ENCODE results near the gene ABTB2. TPM values are rescaled to one million over a fixed set of nuclear protein-coding genes. Genes with fewer than 3 reads are reported as not detected.

The ABTB2 gene
- polyA plus RNA-seq, 2 of the 4 experiments (the other 2 are of a cell fraction): 8.9 to 15.4 TPM

GRCh38 chr11:34358258-34358727 is 483 bp upstream of the ABTB2 start:
- peaks cover 30% of the 10 kb centered on the region for H3K4me1 ChIP-seq
- ATAC-seq (peak; percentile 58 to 69), DNase-seq (ENCODE audit: low read depth in 1 of 2, low spot score in 1 of 2) (peak; percentile 71 to 82), FAIRE-seq (no peak)
- ChIA-PET CTCF (interaction anchor here (0.7 to 7.7 kb wide), 38 partner anchors 13 to 528 kb away, joined by 3 to 170 read pairs (median 4); no protein-coding TSS in a partner anchor), POLR2A (interaction anchor here (0.6 to 2.7 kb wide), 23 partner anchors 8 to 561 kb away, joined by 3 to 58 read pairs (median 5); partner anchors contain the start of gene NAT10)
- H3K4me2 ChIP-seq: peak overlapping the region; percentile 98
- H3K4me3 ChIP-seq: peak overlapping the region; percentile 79
- under 1% methylated on average over 23 of the region's 25 CpGs for WGBS (ENCODE audit: missing lambda C conversion rate)
- peak overlapping the region; percentile 76 to 89 for H3K27ac ChIP-seq
- no peak for TF ChIP-seq HOXB5 (CRISPR knock-in tag; IDR thresholded peaks at IDR 0.05)
- TF ChIP-seq CHD2 (IDR thresholded peaks at IDR 0.05; ENCODE audit: low read length, partially characterized antibody): peak; percentile 50
- TF ChIP-seq KDM1A (IDR thresholded peaks at IDR 0.05; ENCODE audit: low read depth): 0 out of 2 replicates have a peak, but pooled peaks have one; percentile 17
- TF ChIP-seq E2F6 (IDR thresholded peaks at IDR 0.05; ENCODE audit: borderline replicate concordance, low read depth): 0 out of 2 replicates have a peak, but pooled peaks have one; percentile 9
- no peak for TF ChIP-seq NFE2L2 (conservative IDR thresholded peaks at IDR 0.05; ENCODE audit: low read length)
- TF ChIP-seq RARB (CRISPR knock-in tag; IDR thresholded peaks at IDR 0.05): no peak
- TF ChIP-seq RFX5 (IDR thresholded peaks at IDR 0.05): no peak
- TF ChIP-seq GATA3 (IDR thresholded peaks at IDR 0.05; ENCODE audit: borderline replicate concordance): no peak
- TF ChIP-seq SMC3 (IDR thresholded peaks at IDR 0.05): peak; percentile 41; the same call in 2 of the 3 replicates
- H3K9me3 ChIP-seq: no peaks in the 10 kb centered on the region

- peaks cover 36% of the 10 kb centered on the region for H3K4me1 ChIP-seq
- peak overlapping the region; percentile 79 for H3K4me3 ChIP-seq
- 0% methylated on average over 20 of the region's 83 CpGs for WGBS (ENCODE audit: missing lambda C conversion rate)
- H3K9me3 ChIP-seq: no peaks in the 10 kb centered on the region
- DNase-seq (ENCODE audit: low read depth in 1 of 2, low spot score in 1 of 2) (peak in 1 of 2 experiments; percentile 60), ATAC-seq (peak; percentile 45 to 48), FAIRE-seq (no peak)
- ChIA-PET CTCF (interaction anchor here (0.6 to 7.7 kb wide), 41 partner anchors 11 to 505 kb away, joined by 3 to 170 read pairs (median 4); no protein-coding TSS in a partner anchor), POLR2A (interaction anchor here (0.9 to 2.7 kb wide), 15 partner anchors 11 to 252 kb away, joined by 3 to 58 read pairs (median 6); partner anchors contain the start of gene NAT10)
- peak overlapping the region; percentile 79 to 91 for H3K27ac ChIP-seq
- peak overlapping the region; percentile 89 for H3K4me2 ChIP-seq
- no peak for TF ChIP-seq NR3C1 (IDR thresholded peaks at IDR 0.05)
- TF ChIP-seq RAD21 (conservative IDR thresholded peaks at IDR 0.05 in 1 of 2, IDR thresholded peaks at IDR 0.05 in 1 of 2): peak; percentile 1 to 21; a peak in 2 of 5 replicates
- TF ChIP-seq MAX (IDR thresholded peaks at IDR 0.05): peak; percentile 66
Observed at GRCh38 chr11:34356913-34357700, 703 bp downstream of the ABTB2 start.

GRCh38 chr11:34356576-34356912 is 1.3 kb downstream of the ABTB2 start:
- WGBS (ENCODE audit: missing lambda C conversion rate): 7% methylated on average over 5 of the region's 19 CpGs
- DNase-seq (ENCODE audit: low read depth in 1 of 2, low spot score in 1 of 2) (peak in 1 of 2 experiments; percentile 62), FAIRE-seq (no peak), ATAC-seq (peak; percentile 3 to 24; a peak in 4 of 6 replicates)
- H3K27ac ChIP-seq: peak overlapping the region; percentile 79 to 91
- peaks cover 42% of the 10 kb centered on the region for H3K4me1 ChIP-seq
- POLR2A ChIA-PET: interaction anchor here (0.7 to 2.7 kb wide), 11 partner anchors 10 to 251 kb away, joined by 3 to 58 read pairs (median 8); partner anchors contain the start of gene NAT10
- H3K4me3 ChIP-seq: peak overlapping the region; percentile 79
- TF ChIP-seq NR3C1 (IDR thresholded peaks at IDR 0.05) (no peak), EHF (CRISPR knock-in tag; IDR thresholded peaks at IDR 0.05) (no peak), HEYL (CRISPR knock-in tag; IDR thresholded peaks at IDR 0.05) (no peak), ZNF302 (CRISPR knock-in tag; IDR thresholded peaks at IDR 0.05) (no peak), SMC3 (IDR thresholded peaks at IDR 0.05) (0 out of 3 replicates have a peak, but pooled peaks have one; percentile 2)
- CTCF ChIA-PET: interaction anchor here (0.9 to 7.7 kb wide), 24 partner anchors 11 to 359 kb away, joined by 3 to 170 read pairs (median 6); no protein-coding TSS in a partner anchor
- peak overlapping the region; percentile 89 for H3K4me2 ChIP-seq
- H3K9me3 ChIP-seq: no peaks in the 10 kb centered on the region

- H3K9me3 ChIP-seq: no peaks in the 10 kb centered on the region
- H3K27ac ChIP-seq: peak overlapping the region; percentile 79 to 91
- TF ChIP-seq RAD21 (conservative IDR thresholded peaks at IDR 0.05 in 1 of 2, IDR thresholded peaks at IDR 0.05 in 1 of 2) (peak in 1 of 2 experiments; percentile 23; a peak in 3 of 5 replicates), SMC3 (IDR thresholded peaks at IDR 0.05) (peak; percentile 4; the same call in 1 of the 3 replicates), CTCF (IDR thresholded peaks at IDR 0.05) (peak; percentile 20; the same call in 1 of the 3 replicates), HES2 (IDR thresholded peaks at IDR 0.05) (no peak)
- peak overlapping the region; percentile 79 for H3K4me3 ChIP-seq
- no peak for DNase-seq (ENCODE audit: low read depth in 1 of 2, low spot score in 1 of 2)
- no peak for FAIRE-seq
- POLR2A ChIA-PET: interaction anchor here (0.7 to 2.7 kb wide), 3 partner anchors 10 to 182 kb away, joined by 3 to 58 read pairs (median 16); no protein-coding TSS in a partner anchor
- 45% methylated on average over 7 of the region's 7 CpGs for WGBS (ENCODE audit: missing lambda C conversion rate)
- peaks cover 46% of the 10 kb centered on the region for H3K4me1 ChIP-seq
- no peak for ATAC-seq
- CTCF ChIA-PET: interaction anchor here (0.9 to 7.7 kb wide), 18 partner anchors 10 to 206 kb away, joined by 3 to 170 read pairs (median 8); no protein-coding TSS in a partner anchor
- peak overlapping the region; percentile 89 for H3K4me2 ChIP-seq
Observed at GRCh38 chr11:34356130-34356529, 1.7 kb downstream of the ABTB2 start.

All from A549 (cell line).